ENCODE results near the gene IFNA8. TPM values are rescaled to one million over a fixed set of nuclear protein-coding genes. Genes with fewer than 3 reads are reported as not detected.

IFNA8 gene
- total and polyA plus RNA-seq, 2 of the 8 experiments (the other 6 are each of a cell fraction or from before 2014, with no cell fraction given), result not detected

DNA sequence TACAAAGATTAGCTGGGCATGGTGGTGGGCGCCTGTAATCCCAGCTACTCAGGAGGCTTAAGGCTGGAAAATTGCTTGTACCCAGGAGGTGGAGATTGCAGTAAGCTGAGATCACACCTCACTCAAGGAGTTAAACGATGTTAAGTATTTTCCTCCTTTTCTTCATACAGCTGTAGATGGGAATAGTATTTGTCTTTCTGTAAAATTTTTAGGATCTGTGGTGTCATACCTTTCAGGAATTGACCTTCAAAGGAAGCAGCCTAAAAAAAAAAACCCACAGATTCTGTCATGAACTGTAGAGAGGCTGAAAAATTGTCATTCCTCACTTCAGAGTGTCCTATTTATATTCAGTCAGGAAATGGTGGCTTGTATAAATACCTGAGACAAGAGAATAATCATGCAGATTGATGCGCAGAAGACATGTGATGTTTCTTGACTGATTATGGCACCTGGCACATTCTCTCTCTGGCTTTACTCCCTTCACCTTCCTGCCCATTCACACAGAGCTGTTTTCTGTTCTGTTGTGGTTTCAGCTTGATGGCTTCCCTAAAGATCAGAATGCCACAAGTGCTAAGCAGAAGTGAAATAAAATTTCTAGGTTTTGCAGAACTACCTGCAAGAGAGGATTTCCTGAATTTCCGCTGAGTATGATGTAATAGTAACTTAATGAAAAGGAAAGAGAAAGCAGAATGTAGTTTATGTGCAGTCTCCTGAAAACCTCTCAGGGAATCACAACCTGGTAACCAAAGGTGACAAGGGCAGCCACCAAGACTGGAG, 35.1 kb downstream of the IFNA8 start:
- FAIRE-seq (no peak), DNase-seq (ENCODE audit: low read depth in 1 of 2, low spot score in 2 of 2) (no peak)
- no peak overlapping the region for H2AK5ac ChIP-seq (ENCODE audit: low read depth, low read length)
- H2BK120ac ChIP-seq (replicated peaks; ENCODE audit: low read depth, low read length), result no peak overlapping the region
- no peak overlapping the region for H3K4ac ChIP-seq (replicated peaks; ENCODE audit: insufficient read length, low read depth, low read length)
- H3K23me2 ChIP-seq (ENCODE audit: low read depth, low read length), result no peaks in the 10 kb centered on the region
- WGBS, 2 experiments (ENCODE audit: extremely low coverage in 1 of 2, insufficient coverage in 1 of 2, insufficient read length in 1 of 2, insufficient replicate concordance in 2 of 2, low coverage in 1 of 2, low lambda C conversion rate in 2 of 2, missing lambda C conversion rate in 1 of 2), result 88% methylated on average over 4 of the region's 4 CpGs; no CpG with 5 or more reads in 1 of the 2 experiments
- no peak overlapping the region for H2BK15ac ChIP-seq (ENCODE audit: low read length)
- no peak overlapping the region for H3K4me2 ChIP-seq (ENCODE audit: insufficient read depth in 1 of 2, low read depth in 2 of 2, low read length in 2 of 2)
- H3K23ac ChIP-seq (ENCODE audit: insufficient read length), result no peak overlapping the region
- no peaks in the 10 kb centered on the region for H3K27me3 ChIP-seq (replicated peaks in 1 of 4; ENCODE audit: control insufficient read depth in 3 of 4, extremely low read depth in 1 of 4, insufficient read depth in 3 of 4, low read length in 3 of 4)
- no peak overlapping the region for H3K18ac ChIP-seq (ENCODE audit: extremely low read depth, low read length)
- ChIA-PET CTCF (ENCODE audit: partially characterized antibody) (interaction anchor here (0.6 to 5.4 kb wide), 7 partner anchors 8 to 353 kb away, joined by 3 to 26 read pairs (median 3); no protein-coding TSS in a partner anchor), POLR2A (ENCODE audit: partially characterized antibody) (no interaction called here)
- H3K79me1 ChIP-seq (ENCODE audit: low read depth, low read length), result no peaks in the 10 kb centered on the region
- no peak overlapping the region for H2BK5ac ChIP-seq (ENCODE audit: low read depth, low read length)
- no peak overlapping the region for H3K14ac ChIP-seq (ENCODE audit: insufficient read length)
- TF ChIP-seq SIX5 (IDR thresholded peaks at IDR 0.05; ENCODE audit: low read depth, low read length), result no peak
- TF ChIP-seq, protein P1, sequence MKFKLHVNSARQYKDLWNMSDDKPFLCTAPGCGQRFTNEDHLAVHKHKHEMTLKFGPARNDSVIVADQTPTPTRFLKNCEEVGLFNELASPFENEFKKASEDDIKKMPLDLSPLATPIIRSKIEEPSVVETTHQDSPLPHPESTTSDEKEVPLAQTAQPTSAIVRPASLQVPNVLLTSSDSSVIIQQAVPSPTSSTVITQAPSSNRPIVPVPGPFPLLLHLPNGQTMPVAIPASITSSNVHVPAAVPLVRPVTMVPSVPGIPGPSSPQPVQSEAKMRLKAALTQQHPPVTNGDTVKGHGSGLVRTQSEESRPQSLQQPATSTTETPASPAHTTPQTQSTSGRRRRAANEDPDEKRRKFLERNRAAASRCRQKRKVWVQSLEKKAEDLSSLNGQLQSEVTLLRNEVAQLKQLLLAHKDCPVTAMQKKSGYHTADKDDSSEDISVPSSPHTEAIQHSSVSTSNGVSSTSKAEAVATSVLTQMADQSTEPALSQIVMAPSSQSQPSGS (IDR thresholded peaks at IDR 0.05; ENCODE audit: low read length), result no peak
- TF ChIP-seq RFX5 (IDR thresholded peaks at IDR 0.05; ENCODE audit: borderline replicate concordance, low read depth, low read length), result no peak
- no peak for TF ChIP-seq BACH1 (IDR thresholded peaks at IDR 0.05; ENCODE audit: low read length)
- no peak for TF ChIP-seq TEAD4 (IDR thresholded peaks at IDR 0.05; ENCODE audit: low read depth, low read length)
- TF ChIP-seq YY1 (IDR thresholded peaks at IDR 0.05; ENCODE audit: low read depth, low read length), result no peak
- no peak for TF ChIP-seq TAF7 (optimal IDR thresholded peaks at IDR 0.05; ENCODE audit: borderline replicate concordance, low read depth, low read length)
- no peak for TF ChIP-seq SP2 (IDR thresholded peaks at IDR 0.05; ENCODE audit: low read length)
- no peak for TF ChIP-seq JUND (IDR thresholded peaks at IDR 0.05; ENCODE audit: low read length)
- no peak overlapping the region for H4K8ac ChIP-seq (ENCODE audit: extremely low read depth, insufficient read depth, low read length)
- H2BK20ac ChIP-seq (ENCODE audit: low read length), result no peak overlapping the region
- H4K20me1 ChIP-seq (replicated peaks in 1 of 2; ENCODE audit: control insufficient read depth in 1 of 2, insufficient read depth in 2 of 2, low read length in 2 of 2), result no peaks in the 10 kb centered on the region
- H2BK12ac ChIP-seq (ENCODE audit: low read depth, low read length), result no peak overlapping the region
- H3K27ac ChIP-seq (ENCODE audit: low read depth, low read length), result no peak overlapping the region
- H3K9me3 ChIP-seq (ENCODE audit: insufficient read depth in 2 of 2, low read depth in 1 of 2, low read length in 1 of 2), result peaks cover 0 to 6% of the 10 kb centered on the region in 2 experiments; a peak in 1 of 4 replicates
- H4K91ac ChIP-seq (replicated peaks; ENCODE audit: insufficient read length, low read length), result no peak overlapping the region
- H3K4me1 ChIP-seq (replicated peaks in 1 of 4; ENCODE audit: control insufficient read depth in 3 of 4, insufficient read depth in 4 of 4, low read length in 3 of 4), result no peaks in the 10 kb centered on the region
- H4K5ac ChIP-seq (ENCODE audit: insufficient read length, low read depth, low read length), result no peak overlapping the region
- no peak overlapping the region for H3K9ac ChIP-seq (replicated peaks in 1 of 4; ENCODE audit: extremely low read depth in 1 of 4, low read depth in 3 of 4, low read length in 3 of 4)
- H3K79me2 ChIP-seq (ENCODE audit: control insufficient read depth in 1 of 2, insufficient read depth in 2 of 2, low read length in 2 of 2), result no peaks in the 10 kb centered on the region
- H3K56ac ChIP-seq (replicated peaks; ENCODE audit: insufficient read length, low read depth, low read length), result no peak overlapping the region
- H3K36me3 ChIP-seq (ENCODE audit: control insufficient read depth in 2 of 4, insufficient read depth in 4 of 4, low read length in 3 of 4), result no peaks in the 10 kb centered on the region
- H2AFZ ChIP-seq (ENCODE audit: low read length), result no peak overlapping the region
- no peak overlapping the region for H3K4me3 ChIP-seq (ENCODE audit: extremely low read depth in 1 of 4, insufficient read depth in 2 of 4, low read depth in 3 of 4, low read length in 4 of 4)

All from H1 (cell line).